ENCODE measurements around the gene FADS3.

- no peak for TF ChIP-seq POLR2AphosphoS5 (IDR thresholded peaks at IDR 0.05; ENCODE audit: insufficient read depth, low read depth, low read length)
- no peak for TF ChIP-seq CTCF (IDR thresholded peaks at IDR 0.05; ENCODE audit: extremely low read depth in 1 of 2, insufficient read depth in 1 of 2, low read depth in 1 of 2, low read length in 2 of 2)
- no peak for TF ChIP-seq POLR2A (IDR thresholded peaks at IDR 0.05; ENCODE audit: low read depth, low read length)
- TF ChIP-seq EZH2 (IDR thresholded peaks at IDR 0.05; ENCODE audit: borderline replicate concordance, low read depth, low read length, severe bottlenecking) = no peak
- TF ChIP-seq MAX (IDR thresholded peaks at IDR 0.05; ENCODE audit: insufficient read depth, insufficient read length) = no peak
- TF ChIP-seq GATA2 (IDR thresholded peaks at IDR 0.05; ENCODE audit: insufficient read depth, insufficient read length, low read depth, low read length) = no peak
- no peak for TF ChIP-seq MYC (IDR thresholded peaks at IDR 0.05; ENCODE audit: low read depth, low read length)
- TF ChIP-seq JUN (IDR thresholded peaks at IDR 0.05; ENCODE audit: borderline replicate concordance, insufficient read depth, insufficient read length, low read depth) = no peak
Measured at GRCh38 chr11:61847914-61848581, 43.3 kb downstream of the FADS3 start.
